Mesendoderm (in vitro differentiated cells): ENCODE measurements around the gene KIF2A.
A peak's percentile ranks its signal among the peaks of the same experiment; 100 is the strongest.

Source experiments
- DNase-seq: peaks from one replicate; pipeline ENCODE4 v3.0.0; 2013
- H2AK5ac ChIP-seq: 2 replicates; pipeline ENCODE4 v1.6.1; 2013; ENCODE audit warnings: low read length, inconsistent platforms
- H2BK120ac ChIP-seq: 2 replicates; pipeline ENCODE4 v1.6.1; 2013; ENCODE audit warnings: low read depth, mild to moderate bottlenecking, low read length, moderate library complexity, mixed read lengths
- H2BK15ac ChIP-seq: replicated peaks from 2 replicates; pipeline ENCODE4 v1.6.1; 2013; ENCODE audit warnings: low read depth, mild to moderate bottlenecking, moderate library complexity
- H2BK5ac ChIP-seq: 2 replicates; pipeline ENCODE4 v1.6.1; 2013; ENCODE audit warnings: low read length, inconsistent platforms
- H3K18ac ChIP-seq: 2 replicates; pipeline ENCODE4 v1.6.1; 2013; ENCODE audit warnings: mild to moderate bottlenecking, low read length, mixed read lengths
- H3K23ac ChIP-seq: one replicate; pipeline ENCODE4 v1.6.1; 2013; ENCODE audit warnings: low read length
- H3K27ac ChIP-seq: 2 replicates; pipeline ENCODE4 v1.5.1; 2013; ENCODE audit warnings: low read depth, mild to moderate bottlenecking, inconsistent platforms, low read length, moderate library complexity
- H3K27me3 ChIP-seq: 2 replicates; pipeline ENCODE4 v1.6.1; 2013; ENCODE audit warnings: low read length, control low read depth, mild to moderate bottlenecking, inconsistent platforms; ENCODE audit not compliant: insufficient read depth, poor library complexity
- H3K36me3 ChIP-seq: 2 replicates; pipeline ENCODE4 v1.6.1; 2013; ENCODE audit warnings: low read length, inconsistent platforms; ENCODE audit not compliant: control insufficient read depth, insufficient read depth
- H3K4ac ChIP-seq: one replicate; pipeline ENCODE4 v1.6.1; 2013; ENCODE audit warnings: low read depth, mild to moderate bottlenecking, low read length, moderate library complexity
- H3K4me1 ChIP-seq: 2 replicates; pipeline ENCODE4 v1.6.1; 2013; ENCODE audit warnings: low read depth, low read length, inconsistent platforms; ENCODE audit not compliant: control insufficient read depth
- H3K4me2 ChIP-seq: 2 replicates; pipeline ENCODE4 v1.6.1; 2013; ENCODE audit warnings: low read length
- H3K4me3 ChIP-seq: 2 replicates; pipeline ENCODE4 v1.5.1; 2013; ENCODE audit warnings: mild to moderate bottlenecking, low read length
- H3K56ac ChIP-seq: one replicate; pipeline ENCODE4 v1.6.1; 2013; ENCODE audit warnings: low read length
- H3K79me1 ChIP-seq: 2 replicates; pipeline ENCODE4 v1.6.1; 2013; ENCODE audit warnings: low read length, inconsistent platforms
- H3K79me2 ChIP-seq: 2 replicates; pipeline ENCODE4 v1.6.1; 2013; ENCODE audit warnings: mild to moderate bottlenecking, low read length; ENCODE audit not compliant: control insufficient read depth, insufficient read depth
- H3K9ac ChIP-seq: 2 replicates; pipeline ENCODE4 v1.6.1; 2013; ENCODE audit warnings: low read length, inconsistent platforms
- H4K5ac ChIP-seq: one replicate; pipeline ENCODE4 v1.6.1; 2013; ENCODE audit warnings: low read length
- H4K8ac ChIP-seq: one replicate; pipeline ENCODE4 v1.6.1; 2013; ENCODE audit warnings: low read depth, mild to moderate bottlenecking, control low read depth, low read length, moderate library complexity
- WGBS: extraction: QIAGEN DNeasy Blood & Tissue Kit; methylation state at CpG from one replicate; pipeline ENCODE4 v1.1.7; 2013; ENCODE audit warnings: low lambda C conversion rate, missing lambda C conversion rate; ENCODE audit not compliant: insufficient coverage; ENCODE audit errors: extremely low coverage; 5-methylcytosine and 5-hydroxymethylcytosine counted together

Gene KIF2A

GRCh38 chr5:62265648-62266112 lies 40.3 kb upstream of the KIF2A start:
- no peaks in the 10 kb centered on the region for H3K79me1 ChIP-seq

GRCh38 chr5:62266573-62266972 lies 39.4 kb upstream of the KIF2A start:
- no peaks in the 10 kb centered on the region for H3K27me3 ChIP-seq
- no peak overlapping the region for H3K4ac ChIP-seq
- no peak overlapping the region for H2BK5ac ChIP-seq
- H3K9ac ChIP-seq, result no peak overlapping the region
- no peak overlapping the region for H3K4me2 ChIP-seq
- H3K79me1 ChIP-seq, result no peaks in the 10 kb centered on the region
- no peaks in the 10 kb centered on the region for H3K79me2 ChIP-seq
- no peak overlapping the region for H4K8ac ChIP-seq
- H3K4me1 ChIP-seq, result no peaks in the 10 kb centered on the region
- H2BK15ac ChIP-seq, result no peak overlapping the region
- H2AK5ac ChIP-seq, result no peak overlapping the region
- no peak overlapping the region for H3K23ac ChIP-seq
- no peak overlapping the region for H2BK120ac ChIP-seq
- H4K5ac ChIP-seq, result no peak overlapping the region
- H3K36me3 ChIP-seq, result no peaks in the 10 kb centered on the region
- no peak overlapping the region for H3K18ac ChIP-seq
- WGBS, result no CpG with 5 or more reads among the region's 4 CpGs
- no peak overlapping the region for H3K4me3 ChIP-seq
- no peak for DNase-seq
- no peak overlapping the region for H3K56ac ChIP-seq
- no peak overlapping the region for H3K27ac ChIP-seq

More at GRCh38 chr5:62265648-62266112, 40.3 kb upstream of the KIF2A start:
- Histone ChIP-seq H3K27me3 (no peaks in the 10 kb centered on the region), H3K23ac (no peak overlapping the region), H4K5ac (no peak overlapping the region), H2BK15ac (no peak overlapping the region), H3K4ac (no peak overlapping the region), H3K36me3 (no peaks in the 10 kb centered on the region), H4K8ac (no peak overlapping the region), H2BK5ac (no peak overlapping the region), H3K9ac (no peak overlapping the region), H3K4me3 (no peak overlapping the region), H3K27ac (no peak overlapping the region), H3K18ac (no peak overlapping the region), H2AK5ac (no peak overlapping the region), H3K56ac (no peak overlapping the region), H3K79me2 (no peaks in the 10 kb centered on the region), H3K4me1 (no peaks in the 10 kb centered on the region), H2BK120ac (no peak overlapping the region), H3K4me2 (no peak overlapping the region)
- no peak for DNase-seq

GRCh38 chr5:62268234-62268633 lies 37.8 kb upstream of the KIF2A start:
- Histone ChIP-seq H3K27ac (no peak overlapping the region), H3K56ac (no peak overlapping the region), H3K4me3 (no peak overlapping the region), H4K5ac (no peak overlapping the region), H3K4me2 (no peak overlapping the region), H3K9ac (no peak overlapping the region), H3K79me1 (no peaks in the 10 kb centered on the region), H3K79me2 (no peaks in the 10 kb centered on the region), H3K18ac (no peak overlapping the region), H3K4ac (no peak overlapping the region), H2BK120ac (no peak overlapping the region), H2AK5ac (no peak overlapping the region), H3K27me3 (no peaks in the 10 kb centered on the region), H2BK15ac (no peak overlapping the region), H3K4me1 (no peaks in the 10 kb centered on the region), H3K23ac (no peak overlapping the region), H4K8ac (no peak overlapping the region), H2BK5ac (no peak overlapping the region), H3K36me3 (no peaks in the 10 kb centered on the region)
- no CpG with 5 or more reads among the region's 1 CpG for WGBS
- no peak for DNase-seq

GRCh38 chr5:62268792-62269191 lies 37.2 kb upstream of the KIF2A start:
- no peaks in the 10 kb centered on the region for H3K27me3 ChIP-seq
- no CpG with 5 or more reads among the region's 2 CpGs for WGBS
- no peak overlapping the region for H3K23ac ChIP-seq
- H3K27ac ChIP-seq, result no peak overlapping the region
- no peak overlapping the region for H2BK15ac ChIP-seq
- H3K79me2 ChIP-seq, result no peaks in the 10 kb centered on the region
- H3K36me3 ChIP-seq, result no peaks in the 10 kb centered on the region
- DNase-seq, result no peak
- H3K79me1 ChIP-seq, result no peaks in the 10 kb centered on the region
- no peak overlapping the region for H3K4ac ChIP-seq
- no peak overlapping the region for H3K56ac ChIP-seq
- H2AK5ac ChIP-seq, result no peak overlapping the region
- H2BK5ac ChIP-seq, result no peak overlapping the region
- no peak overlapping the region for H3K4me2 ChIP-seq
- no peak overlapping the region for H4K5ac ChIP-seq
- no peaks in the 10 kb centered on the region for H3K4me1 ChIP-seq
- H3K4me3 ChIP-seq, result no peak overlapping the region
- no peak overlapping the region for H3K9ac ChIP-seq
- no peak overlapping the region for H3K18ac ChIP-seq
- H2BK120ac ChIP-seq, result no peak overlapping the region
- H4K8ac ChIP-seq, result no peak overlapping the region

GRCh38 chr5:62271370-62271769 lies 34.6 kb upstream of the KIF2A start:
- no peak overlapping the region for H3K23ac ChIP-seq
- H2BK5ac ChIP-seq, result no peak overlapping the region
- H3K79me2 ChIP-seq, result no peaks in the 10 kb centered on the region
- H4K8ac ChIP-seq, result peak overlapping the region; percentile 76
- no peak overlapping the region for H3K18ac ChIP-seq
- no peak overlapping the region for H2BK15ac ChIP-seq
- no CpG with 5 or more reads among the region's 1 CpG for WGBS
- H3K27me3 ChIP-seq, result no peaks in the 10 kb centered on the region
- no peak overlapping the region for H3K56ac ChIP-seq
- H3K4me1 ChIP-seq, result no peaks in the 10 kb centered on the region
- H2BK120ac ChIP-seq, result no peak overlapping the region
- H2AK5ac ChIP-seq, result no peak overlapping the region
- H3K9ac ChIP-seq, result no peak overlapping the region
- H3K36me3 ChIP-seq, result no peaks in the 10 kb centered on the region
- H3K4me2 ChIP-seq, result no peak overlapping the region
- no peaks in the 10 kb centered on the region for H3K79me1 ChIP-seq
- no peak overlapping the region for H3K27ac ChIP-seq
- H3K4me3 ChIP-seq, result no peak overlapping the region
- no peak overlapping the region for H3K4ac ChIP-seq
- no peak for DNase-seq
- no peak overlapping the region for H4K5ac ChIP-seq

GRCh38 chr5:62271870-62272269 lies 34.1 kb upstream of the KIF2A start:
- no peak overlapping the region for H2BK5ac ChIP-seq
- H3K27ac ChIP-seq, result no peak overlapping the region
- H3K18ac ChIP-seq, result no peak overlapping the region
- no peak overlapping the region for H2BK15ac ChIP-seq
- H3K23ac ChIP-seq, result no peak overlapping the region
- no peak overlapping the region for H2BK120ac ChIP-seq
- DNase-seq, result no peak
- no peak overlapping the region for H2AK5ac ChIP-seq
- H3K4me3 ChIP-seq, result no peak overlapping the region
- no peaks in the 10 kb centered on the region for H3K4me1 ChIP-seq
- no peak overlapping the region for H3K9ac ChIP-seq
- H4K5ac ChIP-seq, result no peak overlapping the region
- no CpG with 5 or more reads among the region's 3 CpGs for WGBS
- no peak overlapping the region for H3K4me2 ChIP-seq
- no peaks in the 10 kb centered on the region for H3K27me3 ChIP-seq
- H3K56ac ChIP-seq, result no peak overlapping the region
- H3K36me3 ChIP-seq, result no peaks in the 10 kb centered on the region
- no peaks in the 10 kb centered on the region for H3K79me1 ChIP-seq
- H4K8ac ChIP-seq, result no peak overlapping the region
- H3K79me2 ChIP-seq, result no peaks in the 10 kb centered on the region
- no peak overlapping the region for H3K4ac ChIP-seq
